RKO (cell line): Measurements from ENCODE around the gene C20orf144.

Experiments
- DNase-seq: peaks from one replicate; pipeline ENCODE4 v3.0.0-alpha.2; 2016; ENCODE audit warnings: low spot score

The C20orf144 gene

GRCh38 chr20:33650111-33650752 is 11.9 kb upstream of the C20orf144 start:
- no peak for DNase-seq

- DNase-seq: no peak
Measured at GRCh38 chr20:33650753-33651561, 11.2 kb upstream of the C20orf144 start.

GRCh38 chr20:33651562-33652048 is 10.5 kb upstream of the C20orf144 start:
- DNase-seq: no peak

DNA sequence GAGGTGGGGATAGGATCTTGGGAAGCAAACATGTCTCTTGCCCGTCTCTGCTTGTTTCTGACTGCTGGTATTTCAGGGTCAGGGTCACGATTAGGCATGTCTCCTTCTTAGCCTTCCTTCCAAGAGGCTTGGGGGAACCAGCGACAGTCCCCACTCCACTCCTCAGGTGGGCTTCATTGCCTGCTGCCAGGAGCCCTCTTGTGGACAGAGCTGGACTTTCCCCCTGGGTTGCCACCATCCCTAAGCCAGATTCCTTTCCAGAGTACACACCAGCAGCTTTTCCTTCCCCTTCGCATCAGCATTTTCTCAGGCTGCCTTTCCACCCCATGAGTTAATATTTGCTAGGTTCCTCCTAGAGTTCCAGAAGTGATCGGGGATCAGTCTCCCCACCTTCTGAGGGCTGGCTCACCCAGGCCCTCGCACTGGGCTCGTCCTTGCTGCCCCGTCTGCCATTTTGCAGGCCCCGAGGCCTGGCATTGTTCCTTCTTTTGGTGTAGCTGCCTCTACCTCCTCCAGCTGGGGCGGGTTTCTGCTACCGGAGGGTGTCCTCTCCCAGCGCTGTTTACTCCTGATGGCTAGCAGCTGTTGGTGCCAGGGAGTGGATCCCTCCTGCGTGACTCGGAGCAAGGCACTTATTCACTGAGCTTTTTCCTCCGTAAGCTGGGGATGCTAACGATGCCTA is 8.8 kb upstream of the C20orf144 start:
- DNase-seq: peak; percentile 74

DNA sequence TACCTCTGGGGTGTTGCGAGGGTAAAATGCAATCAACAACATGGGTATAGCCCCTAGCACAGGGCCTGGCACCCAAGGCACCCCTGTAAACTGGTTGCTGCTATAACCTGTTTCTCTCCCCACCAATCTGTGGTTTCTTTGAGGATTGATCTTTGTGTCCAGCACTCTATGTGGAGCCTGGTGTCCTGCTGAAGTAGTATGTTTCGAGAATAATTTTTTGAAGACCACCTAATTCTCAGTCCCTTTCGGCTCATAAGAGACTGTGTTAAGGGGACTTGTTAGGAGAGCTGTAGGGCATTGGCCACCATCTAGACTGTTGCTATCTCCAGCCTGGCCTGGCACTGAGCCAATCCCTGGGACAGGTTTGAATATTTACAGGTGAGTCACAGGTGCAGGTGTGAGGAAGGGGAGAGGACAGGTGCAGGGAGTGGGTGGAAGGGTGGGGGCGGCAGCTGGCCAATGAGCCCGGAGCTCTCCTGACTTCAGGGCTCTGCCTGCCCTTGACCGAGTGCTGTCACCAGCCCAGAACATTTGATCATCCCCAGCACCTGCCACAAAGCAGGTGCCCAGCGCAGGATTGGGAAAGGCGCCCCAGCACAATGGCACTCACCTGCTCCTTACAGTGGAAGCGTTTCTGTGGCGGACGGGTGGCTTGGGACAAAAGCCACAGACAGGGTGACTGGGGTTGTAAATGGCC is 8.1 kb upstream of the C20orf144 start:
- DNase-seq: no peak

- DNase-seq: no peak
Measured at GRCh38 chr20:33654680-33655161, 7.4 kb upstream of the C20orf144 start.

- no peak for DNase-seq
Measured at GRCh38 chr20:33655164-33655563, 7.0 kb upstream of the C20orf144 start.

DNA sequence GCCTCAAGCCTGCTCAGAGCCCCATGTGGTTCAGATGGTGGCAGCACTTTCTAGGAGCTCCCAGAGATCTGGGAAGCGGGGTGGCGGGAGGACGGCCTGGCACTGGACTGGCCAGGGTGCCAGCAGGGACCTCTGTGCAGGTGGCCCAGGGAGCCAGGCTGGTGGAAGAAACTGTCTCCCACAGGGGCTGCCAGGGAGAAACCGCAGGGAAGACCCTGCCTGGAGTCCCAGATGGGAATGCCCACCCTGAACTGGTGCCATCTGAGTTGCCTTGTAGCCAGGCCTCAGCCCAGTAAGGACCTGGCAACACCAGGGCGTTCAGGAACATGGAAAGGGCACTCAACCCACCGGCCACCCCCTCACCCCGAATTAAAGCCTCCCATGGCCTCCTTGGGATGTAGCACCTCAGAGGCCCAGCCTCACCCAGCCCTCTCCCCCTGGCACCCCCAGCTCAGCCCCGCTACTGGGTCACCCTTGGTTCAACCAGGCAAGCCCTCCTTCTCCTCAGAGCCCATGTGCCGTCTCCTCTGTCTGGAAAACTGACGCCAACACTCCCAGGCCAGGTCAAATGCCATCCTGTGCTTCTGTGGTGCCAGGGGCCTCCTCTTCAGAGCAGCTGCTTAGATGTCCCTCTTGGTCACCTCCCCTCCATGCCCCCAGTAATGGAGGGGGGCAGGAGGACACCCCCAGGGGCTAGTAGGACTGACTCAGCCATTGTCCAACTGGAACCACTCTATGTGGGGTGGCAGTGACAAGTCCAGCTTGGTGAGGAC is 5.9 kb upstream of the C20orf144 start:
- DNase-seq: no peak

- DNase-seq: no peak
Measured at GRCh38 chr20:33656783-33657703, 5.1 kb upstream of the C20orf144 start.

- DNase-seq: no peak
Measured at GRCh38 chr20:33657704-33658095, 4.4 kb upstream of the C20orf144 start.

GRCh38 chr20:33658510-33658909 is 3.6 kb upstream of the C20orf144 start:
- DNase-seq: no peak

DNA sequence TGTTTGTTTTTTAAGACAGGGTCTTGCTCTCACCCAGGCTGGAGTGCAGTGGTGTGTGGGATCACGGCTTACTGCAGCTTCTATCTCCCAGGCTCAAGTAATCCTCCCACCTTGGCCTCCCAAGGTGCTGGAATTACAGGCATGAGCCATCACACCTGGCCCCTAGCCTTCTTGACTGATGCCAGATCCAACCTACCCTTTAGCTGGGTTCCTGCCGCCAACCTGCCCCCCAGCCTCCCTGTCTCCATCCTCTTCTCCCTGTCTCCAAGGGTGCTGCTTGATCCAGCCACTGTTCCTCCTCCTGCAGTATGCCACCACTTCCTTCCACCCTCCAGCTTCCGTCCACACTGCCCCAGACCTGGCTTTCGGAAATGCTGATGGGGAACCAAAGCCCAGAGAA is 3.2 kb upstream of the C20orf144 start:
- no peak for DNase-seq

GRCh38 chr20:33659341-33660034 is 2.6 kb upstream of the C20orf144 start:
- no peak for DNase-seq

- no peak for DNase-seq
Measured at GRCh38 chr20:33660035-33660684, 2.0 kb upstream of the C20orf144 start.

DNA sequence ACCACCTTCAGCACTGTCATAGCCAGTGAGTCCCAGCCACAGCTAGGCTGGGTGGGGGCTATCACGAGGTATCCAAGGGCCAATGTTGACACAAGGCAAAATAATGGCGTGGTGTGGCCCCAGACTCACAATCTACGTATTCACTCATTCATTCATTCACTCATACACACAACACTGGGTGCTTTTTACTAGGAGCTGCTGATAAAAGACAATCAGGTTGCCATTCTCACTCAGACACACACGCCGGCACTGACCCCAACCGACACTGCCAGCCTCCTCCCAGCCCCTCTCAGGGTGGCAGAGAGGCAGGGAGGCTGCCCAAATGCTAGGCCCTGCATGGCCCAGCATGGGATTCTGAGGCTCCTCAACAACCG is 1.5 kb upstream of the C20orf144 start:
- DNase-seq: no peak

- DNase-seq: peak; percentile 90
Measured at GRCh38 chr20:33663161-33664084, 1.3 kb downstream of the C20orf144 start.

GRCh38 chr20:33664085-33664761 is 2.1 kb downstream of the C20orf144 start:
- DNase-seq: no peak
